Endothelial cell of umbilical vein (primary cell): Measurements from ENCODE around the gene CFAP100. TPM values are rescaled to one million over a fixed set of nuclear protein-coding genes. Genes with fewer than 3 reads are reported as not detected.

Experiments
- BruUV-seq: library from RNA; stranded (reverse); fragments of 400-500 nt; replicated peaks from 2 replicates; lab custom pipeline; 2021; lab: Mats Ljungman, UMichigan
- CTCF ChIA-PET: fragments of 300-600, 350-600 bp; sonication (Branson Sonifier 250); formaldehyde crosslinking; loops from one replicate; lab custom pipeline; 2021; ENCODE audit warnings: antibody characterized with exemption, inconsistent platforms; lab: Charles Lee
- POLR2A ChIA-PET: fragments of 300-600, 350-600 bp; sonication (Branson Sonifier 250); formaldehyde crosslinking; loops from one replicate; lab custom pipeline; 2021; ENCODE audit warnings: antibody characterized with exemption, inconsistent platforms; lab: Charles Lee
- DNase-seq: peaks from one replicate; pipeline ENCODE4 v3.0.0-alpha.2; 2011; ENCODE audit warnings: low read depth, low spot score
- FAIRE-seq: peaks from 2 replicates; lab custom pipeline; 2011; peaks lifted over from hg19 to GRCh38; lab: Jason Lieb, UNC
- H2AFZ ChIP-seq: 2 replicates; pipeline ENCODE4 v1.6.0; 2012; ENCODE audit warnings: low read depth, low read length, control low read depth, inconsistent platforms
- H3K27ac ChIP-seq: 2 replicates; pipeline ENCODE4 v1.5.1; 2011; ENCODE audit warnings: low read depth, mild to moderate bottlenecking, control low read depth, low read length, moderate library complexity; ENCODE audit not compliant: insufficient read depth
- H3K27me3 ChIP-seq, 2 experiments: 2 replicates each; pipeline versions ENCODE4 v1.6.0 to v1.6.1; 2011; ENCODE audit warnings: low read length in 2 of 2, mixed read lengths in 1 of 2; ENCODE audit not compliant: control insufficient read depth in 2 of 2, insufficient read depth in 2 of 2
- H3K36me3 ChIP-seq, 2 experiments: 2 replicates in 1 of 2; 3 replicates in 1 of 2; pipeline ENCODE4 v1.5.1; 2011; ENCODE audit warnings: low read length in 2 of 2, mild to moderate bottlenecking in 1 of 2, moderate library complexity in 1 of 2; ENCODE audit not compliant: control insufficient read depth in 2 of 2, insufficient read depth in 2 of 2; ENCODE audit errors: extremely low read depth in 1 of 2
- H3K4me1 ChIP-seq: 3 replicates; pipeline ENCODE4 v1.5.1; 2011; ENCODE audit warnings: mild to moderate bottlenecking, low read length; ENCODE audit not compliant: control insufficient read depth, insufficient read depth; ENCODE audit errors: extremely low read depth
- H3K4me2 ChIP-seq: 2 replicates; pipeline ENCODE4 v1.6.1; 2011; ENCODE audit warnings: low read length, control low read depth, mixed read lengths; ENCODE audit not compliant: insufficient read depth
- H3K4me3 ChIP-seq, 3 experiments: fragments of 200-600 bp in 1 of 3; sonication (generic), shearing (Covaris generic) in 1 of 3; replicated peaks in 1 of 3; 2 replicates each; pipeline ENCODE4 v1.5.1; 2011 to 2016; ENCODE audit warnings: control low read depth in 3 of 3, low read length in 3 of 3, mild to moderate bottlenecking in 2 of 3, inconsistent platforms in 1 of 3, low read depth in 1 of 3, moderate library complexity in 1 of 3; ENCODE audit not compliant: insufficient read depth in 1 of 3
- H3K79me2 ChIP-seq: 2 replicates; pipeline ENCODE4 v1.6.0; 2012; ENCODE audit warnings: low read length, inconsistent platforms; ENCODE audit not compliant: control insufficient read depth, insufficient read depth
- H3K9ac ChIP-seq: replicated peaks from 2 replicates; pipeline ENCODE3; 2011; ENCODE audit warnings: low read length, control low read depth; ENCODE audit not compliant: insufficient read depth; ENCODE audit errors: extremely low read depth
- H3K9me1 ChIP-seq: replicated peaks from 3 replicates; pipeline ENCODE4 v1.6.0; 2011; ENCODE audit warnings: mild to moderate bottlenecking, low read length; ENCODE audit not compliant: control insufficient read depth, insufficient read depth; ENCODE audit errors: extremely low read depth
- H3K9me3 ChIP-seq: replicated peaks from 2 replicates; pipeline ENCODE4 v1.5.1; 2012; ENCODE audit warnings: low read length, inconsistent platforms; ENCODE audit not compliant: control insufficient read depth, insufficient read depth
- H4K20me1 ChIP-seq: replicated peaks from 2 replicates; pipeline ENCODE3; 2011; ENCODE audit warnings: mild to moderate bottlenecking, low read length; ENCODE audit not compliant: control insufficient read depth, insufficient read depth; ENCODE audit errors: extremely low read depth
- EZH2 ChIP-seq: IDR thresholded peaks from 2 replicates; pipeline ENCODE4 v1.6.1; 2012; ENCODE audit warnings: borderline replicate concordance, low read depth, mild to moderate bottlenecking, moderate library complexity, low read length, inconsistent platforms; ENCODE audit not compliant: severe bottlenecking
- JUN ChIP-seq: IDR thresholded peaks from 2 replicates; pipeline ENCODE4 v1.6.1; 2011; ENCODE audit warnings: borderline replicate concordance, low read depth; ENCODE audit not compliant: insufficient read length, insufficient read depth
- MAX ChIP-seq: IDR thresholded peaks from 2 replicates; pipeline ENCODE4 v1.6.1; 2011; ENCODE audit not compliant: insufficient read depth, insufficient read length
- POLR2A ChIP-seq: IDR thresholded peaks from 2 replicates; pipeline ENCODE4 v1.6.1; 2012; ENCODE audit warnings: low read depth, mild to moderate bottlenecking, control low read depth, low read length
- POLR2AphosphoS5 ChIP-seq: IDR thresholded peaks from 2 replicates; pipeline ENCODE4 v1.6.1; 2012; ENCODE audit warnings: low read depth, mild to moderate bottlenecking, control low read depth, low read length, moderate library complexity; ENCODE audit not compliant: insufficient read depth
- dilution Hi-C: fragments of 300-500 bp; cut with MboI; formaldehyde crosslinking; loops from one replicate; pipeline ENCODE4 v1.15.0; 2019; ENCODE audit warnings: low sequenced_read_pairs; ENCODE audit not compliant: extremely low pct_ligation_motif_present
- intact Hi-C: fragments of 100-400 bp; cut with micrococcal nuclease; formaldehyde crosslinking; loops from one replicate; pipeline ENCODE4 v1.10.0; 2022
- polyA plus RNA-seq, 4 experiments: library from polyadenylated mRNA; depleted of rRNA in 3 of 4; stranded (reverse) in 3 of 4; unstranded in 1 of 4; fragments of >200 nt; gene quantifications; 2 replicates each; pipeline versions ENCODE4 v1.2.1 to v1.2.3, GENCODE V29; 2011 to 2012; ENCODE audit warnings: missing spikeins in 1 of 4
- total RNA-seq: library from RNA; stranded (reverse); gene quantifications from 2 replicates; pipeline ENCODE4 v1.2.3, GENCODE V29; 2021
- TF ChIP-seq, protein P1 (sequence below), 2 donors: IDR thresholded peaks; 1 replicate in 1 of 2; 2 replicates in 1 of 2; pipeline ENCODE4 v1.5.1; 2011; ENCODE audit warnings: low read length in 2 of 2, mild to moderate bottlenecking in 2 of 2, moderate library complexity in 2 of 2, control low read depth in 1 of 2, inconsistent platforms in 1 of 2, low read depth in 1 of 2; ENCODE audit not compliant: insufficient read depth in 1 of 2; ENCODE audit errors: extremely low read depth in 1 of 2

CFAP100 gene
- total and polyA plus RNA-seq, 2 donors (not counting 3 experiments of a cell fraction or from before 2014, with no cell fraction given) = not detected

GRCh38 chr3:126450744-126451143 is 56.0 kb downstream of the CFAP100 start:
- no peak overlapping the region for H2AFZ ChIP-seq
- no peak overlapping the region for H3K27ac ChIP-seq
- H3K79me2 ChIP-seq = no peaks in the 10 kb centered on the region
- dilution Hi-C loops = no loop called here
- H3K36me3 ChIP-seq = peaks cover 2 to 19% of the 10 kb centered on the region in 2 experiments
- no peaks in the 10 kb centered on the region for H3K4me1 ChIP-seq
- no peaks in the 10 kb centered on the region for H3K9me3 ChIP-seq
- no peak for FAIRE-seq
- no peak overlapping the region for H3K4me3 ChIP-seq
- ChIA-PET POLR2A (no interaction called here), CTCF (no interaction called here)
- TF ChIP-seq POLR2A = no peak
- intact Hi-C loops = no loop called here
- H4K20me1 ChIP-seq = no peaks in the 10 kb centered on the region
- H3K9me1 ChIP-seq = no peaks in the 10 kb centered on the region
- no peaks in the 10 kb centered on the region for H3K27me3 ChIP-seq
- H3K4me2 ChIP-seq = no peak overlapping the region
- no peak overlapping the region for H3K9ac ChIP-seq
- DNase-seq = no peak
- BruUV-seq = no TSS peak

DNA sequence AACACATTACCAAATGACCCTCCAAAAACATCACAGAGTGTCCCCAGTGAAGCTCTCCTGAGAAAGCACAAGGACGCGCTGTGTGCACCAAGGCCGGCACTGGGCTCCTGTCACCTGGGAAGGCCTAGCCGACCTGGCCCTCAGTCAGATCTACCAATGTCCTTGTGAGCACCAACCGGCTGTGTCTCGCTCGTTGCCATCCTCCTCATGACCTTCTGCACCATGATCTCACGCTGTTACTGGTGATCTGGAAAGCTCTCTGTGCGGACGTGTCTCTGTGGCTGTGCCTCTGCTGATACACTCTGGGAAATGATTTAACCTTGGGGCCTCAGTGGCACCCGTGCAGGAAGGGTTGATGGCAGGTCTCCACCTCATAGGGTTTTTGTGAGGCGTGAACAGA is 56.8 kb downstream of the CFAP100 start:
- CTCF ChIA-PET = no interaction called here
- TF ChIP-seq EZH2 = no peak
- TF ChIP-seq POLR2AphosphoS5 = no peak
- TF ChIP-seq MAX = no peak
- TF ChIP-seq, protein P1, sequence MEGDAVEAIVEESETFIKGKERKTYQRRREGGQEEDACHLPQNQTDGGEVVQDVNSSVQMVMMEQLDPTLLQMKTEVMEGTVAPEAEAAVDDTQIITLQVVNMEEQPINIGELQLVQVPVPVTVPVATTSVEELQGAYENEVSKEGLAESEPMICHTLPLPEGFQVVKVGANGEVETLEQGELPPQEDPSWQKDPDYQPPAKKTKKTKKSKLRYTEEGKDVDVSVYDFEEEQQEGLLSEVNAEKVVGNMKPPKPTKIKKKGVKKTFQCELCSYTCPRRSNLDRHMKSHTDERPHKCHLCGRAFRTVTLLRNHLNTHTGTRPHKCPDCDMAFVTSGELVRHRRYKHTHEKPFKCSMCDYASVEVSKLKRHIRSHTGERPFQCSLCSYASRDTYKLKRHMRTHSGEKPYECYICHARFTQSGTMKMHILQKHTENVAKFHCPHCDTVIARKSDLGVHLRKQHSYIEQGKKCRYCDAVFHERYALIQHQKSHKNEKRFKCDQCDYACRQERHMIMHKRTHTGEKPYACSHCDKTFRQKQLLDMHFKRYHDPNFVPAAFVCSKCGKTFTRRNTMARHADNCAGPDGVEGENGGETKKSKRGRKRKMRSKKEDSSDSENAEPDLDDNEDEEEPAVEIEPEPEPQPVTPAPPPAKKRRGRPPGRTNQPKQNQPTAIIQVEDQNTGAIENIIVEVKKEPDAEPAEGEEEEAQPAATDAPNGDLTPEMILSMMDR (IDR thresholded peaks at IDR 0.05; ENCODE audit: extremely low read depth in 1 of 2, insufficient read depth in 1 of 2, low read depth in 1 of 2, low read length in 2 of 2) = no peak
- no peak for TF ChIP-seq JUN
- H3K27ac ChIP-seq = no peak overlapping the region
- H3K79me2 ChIP-seq = no peaks in the 10 kb centered on the region
- H3K4me2 ChIP-seq = no peak overlapping the region
- BruUV-seq = no TSS peak
- intact Hi-C loops = no loop called here
- no peak overlapping the region for H3K9ac ChIP-seq
- H4K20me1 ChIP-seq = no peaks in the 10 kb centered on the region
- no peaks in the 10 kb centered on the region for H3K27me3 ChIP-seq
- DNase-seq (no peak), FAIRE-seq (no peak)
- H3K4me3 ChIP-seq = no peak overlapping the region
- no peak overlapping the region for H2AFZ ChIP-seq
- POLR2A ChIA-PET = no interaction called here
- peaks cover 2 to 21% of the 10 kb centered on the region in 2 experiments for H3K36me3 ChIP-seq
- H3K9me3 ChIP-seq = no peaks in the 10 kb centered on the region
- H3K4me1 ChIP-seq = no peaks in the 10 kb centered on the region
- H3K9me1 ChIP-seq = no peaks in the 10 kb centered on the region
- dilution Hi-C loops = no loop called here
